Dermis lymphatic vessel endothelial cell (primary cell): ENCODE measurements around the gene MYBL2. TPM values are rescaled to one million over a fixed set of nuclear protein-coding genes. Genes with fewer than 3 reads are reported as not detected.

ENCODE experiments used
- total RNA-seq: library from RNA; depleted of rRNA; stranded (reverse); fragments of >200 nt; gene quantifications from 2 replicates; pipeline ENCODE4 v1.2.1, GENCODE V29; 2014

Gene MYBL2
- total RNA-seq: 1.8 and 2.6 TPM in 2 replicates

DNA sequence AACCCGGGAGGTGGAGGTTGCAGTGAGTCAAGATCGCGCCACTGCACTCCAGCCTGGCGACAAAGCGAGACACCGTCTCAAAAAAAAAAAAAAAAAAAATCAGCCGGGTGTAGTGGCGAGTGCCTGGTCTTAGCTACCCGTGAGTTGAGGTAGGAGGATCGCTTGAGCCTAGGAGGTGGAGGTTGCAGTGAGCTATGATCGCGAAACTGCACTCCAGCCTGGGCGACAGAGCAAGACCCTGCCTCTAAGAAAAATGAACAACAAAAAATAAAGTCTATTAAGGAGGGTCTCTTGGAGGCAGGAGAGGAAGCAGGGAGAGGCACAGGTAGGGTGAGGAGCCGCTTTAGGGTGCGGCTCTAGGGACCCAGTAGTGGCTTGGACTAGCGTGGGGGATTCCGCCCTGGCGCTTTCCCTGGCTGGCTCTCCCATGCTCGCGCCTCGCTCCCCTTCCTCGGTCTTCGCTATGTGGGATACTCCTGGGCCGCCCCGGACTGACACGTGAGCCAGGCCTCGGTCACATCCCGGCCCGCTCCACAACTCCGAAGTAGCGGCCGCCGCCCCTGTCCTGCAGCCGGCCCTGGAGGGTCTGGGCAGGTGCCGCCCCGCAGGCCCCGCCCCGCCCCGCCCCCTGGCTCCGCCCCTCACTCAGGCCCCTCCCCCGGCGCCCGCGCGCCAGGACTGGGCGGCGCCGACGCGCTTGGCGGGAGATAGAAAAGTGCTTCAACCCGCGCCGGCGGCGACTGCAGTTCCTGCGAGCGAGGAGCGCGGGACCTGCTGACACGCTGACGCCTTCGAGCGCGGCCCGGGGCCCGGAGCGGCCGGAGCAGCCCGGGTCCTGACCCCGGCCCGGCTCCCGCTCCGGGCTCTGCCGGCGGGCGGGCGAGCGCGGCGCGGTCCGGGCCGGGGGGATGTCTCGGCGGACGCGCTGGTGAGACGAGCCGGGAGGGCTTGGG lies at the start of gene MYBL2:
MYBL2 (plus strand) TSS at position 739 of the 953 bp plus-strand sequence; CDS start at position 909, 170 bp downstream.

DNA sequence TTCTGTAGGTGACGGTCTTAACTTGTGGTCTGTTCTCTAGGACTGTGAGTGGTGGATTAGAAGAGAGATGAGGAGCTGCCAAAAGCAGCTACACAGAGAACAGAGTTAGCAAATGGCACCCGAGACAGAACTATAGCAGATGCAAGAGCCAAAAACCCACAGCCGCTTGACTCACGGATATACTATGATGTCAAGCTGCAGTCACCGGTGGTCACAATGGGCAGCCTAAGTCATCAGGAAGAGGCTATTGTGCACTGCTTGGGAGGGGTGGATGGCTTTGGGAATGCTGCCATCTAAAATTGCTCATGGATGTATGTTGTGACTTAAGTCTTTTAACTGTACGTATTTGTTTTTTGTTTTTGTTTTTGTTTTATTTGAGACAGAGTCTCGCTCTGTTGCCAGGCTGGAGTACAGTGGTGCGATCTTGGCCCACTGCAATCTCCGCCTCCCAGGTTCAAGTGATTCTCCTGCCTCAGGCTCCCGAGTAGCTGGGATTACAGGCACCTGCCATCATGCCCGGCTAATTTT lies 60.0 kb downstream of the MYBL2 start, which contains the start of gene GTSF1L:
GTSF1L (minus strand) TSS at position 192 of the 528 bp plus-strand sequence. CDS start 308 bp downstream, outside the sequence.

Other genes with a start within 250 kb of the MYBL2 start
- gene SRSF6, start 209.2 kb upstream of the MYBL2 start, total RNA-seq: 55.5 and 57.0 TPM in 2 replicates
- 3.4 and 4.9 TPM in 2 replicates for gene L3MBTL1, start 159.4 kb upstream of the MYBL2 start, total RNA-seq
- 0.09 and 0.43 TPM in 2 replicates for gene SGK2, start 108.1 kb upstream of the MYBL2 start, total RNA-seq
- 28.6 and 37.4 TPM in 2 replicates for gene IFT52, start 76.2 kb upstream of the MYBL2 start, total RNA-seq
- gene GTSF1L, start 59.9 kb downstream of the MYBL2 start, total RNA-seq: 0.09 TPM in 1 of 2 replicates, not detected in the other
- gene TOX2, start 247.7 kb downstream of the MYBL2 start, total RNA-seq: 0.43 TPM in 2 replicates